Testis (tissue), 3 donors: Measurements from ENCODE around the gene GOLT1A. TPM values are rescaled to one million over a fixed set of nuclear protein-coding genes. Genes with fewer than 3 reads are reported as not detected.

Experiments used
- DNase-seq: peaks from one replicate; pipeline ENCODE4 v3.0.0-alpha.2; 2019
- H3K27ac ChIP-seq, 2 donors: fragments of 200-600 bp; sonication (generic); one replicate each; pipeline ENCODE4 v1.5.1; 2019
- H3K27me3 ChIP-seq: fragments of 200-600 bp; sonication (generic); one replicate; pipeline ENCODE4 v1.5.1; 2019
- H3K36me3 ChIP-seq: fragments of 200-600 bp; sonication (generic); one replicate; pipeline ENCODE4 v1.5.1; 2017; ENCODE audit warnings: low read depth; ENCODE audit errors: missing control alignments
- H3K4me1 ChIP-seq: fragments of 200-600 bp; sonication (generic); one replicate; pipeline ENCODE4 v1.5.1; 2019
- H3K4me3 ChIP-seq, 2 donors: fragments of 200-600 bp; sonication (generic); one replicate each; pipeline ENCODE4 v1.5.1; 2017 to 2019
- H3K9me3 ChIP-seq: fragments of 200-600 bp; sonication (generic); one replicate; pipeline ENCODE4 v1.5.1; 2017
- POLR2A ChIP-seq: fragments of 450-650 bp; IDR thresholded peaks from one replicate; pipeline ENCODE4 v1.6.1; 2017; ENCODE audit warnings: antibody characterized with exemption, mild to moderate bottlenecking, moderate library complexity
- WGBS, 2 donors: methylation state at CpG; one replicate each; pipeline ENCODE4 v1.1.5; 2018; 5-methylcytosine and 5-hydroxymethylcytosine counted together
- intact Hi-C: fragments of 100-400 bp; cut with DNase I; formaldehyde crosslinking; loops from one replicate; pipeline ENCODE4 v1.15.1; 2023; ENCODE audit warnings: low total_unique reads
- polyA plus RNA-seq: library from polyadenylated mRNA; stranded (reverse); fragments of 350-450 nt; fragmentation: Illumina TruSeq; extraction: RNeasy Lipid Tissue Mini Kit (QIAGEN cat#74804); gene quantifications from one replicate; pipeline ENCODE4 v1.2.3, GENCODE V29; 2014; ENCODE audit warnings: low read depth, low replicate concordance; ENCODE audit not compliant: insufficient read depth
- total RNA-seq, 2 donors: library from RNA; depleted of rRNA; stranded (reverse); fragments of >200 nt; gene quantifications; one replicate each; pipeline ENCODE4 v1.2.3, GENCODE V29; 2016
- TF ChIP-seq, protein P1 (sequence below), 3 experiments: fragments of 450-650 bp in 2 of 3; fragments of 200-600 bp in 1 of 3; sonication (generic) in 1 of 3; IDR thresholded peaks; one replicate each; pipeline ENCODE4 v1.5.1; 2016 to 2019; ENCODE audit warnings: antibody characterized with exemption in 3 of 3, mild to moderate bottlenecking in 2 of 3, moderate library complexity in 1 of 3

GOLT1A gene
- total and polyA plus RNA-seq, 3 donors from 2014 or later: 1.5 to 6.8 (median 2.2) TPM

DNA sequence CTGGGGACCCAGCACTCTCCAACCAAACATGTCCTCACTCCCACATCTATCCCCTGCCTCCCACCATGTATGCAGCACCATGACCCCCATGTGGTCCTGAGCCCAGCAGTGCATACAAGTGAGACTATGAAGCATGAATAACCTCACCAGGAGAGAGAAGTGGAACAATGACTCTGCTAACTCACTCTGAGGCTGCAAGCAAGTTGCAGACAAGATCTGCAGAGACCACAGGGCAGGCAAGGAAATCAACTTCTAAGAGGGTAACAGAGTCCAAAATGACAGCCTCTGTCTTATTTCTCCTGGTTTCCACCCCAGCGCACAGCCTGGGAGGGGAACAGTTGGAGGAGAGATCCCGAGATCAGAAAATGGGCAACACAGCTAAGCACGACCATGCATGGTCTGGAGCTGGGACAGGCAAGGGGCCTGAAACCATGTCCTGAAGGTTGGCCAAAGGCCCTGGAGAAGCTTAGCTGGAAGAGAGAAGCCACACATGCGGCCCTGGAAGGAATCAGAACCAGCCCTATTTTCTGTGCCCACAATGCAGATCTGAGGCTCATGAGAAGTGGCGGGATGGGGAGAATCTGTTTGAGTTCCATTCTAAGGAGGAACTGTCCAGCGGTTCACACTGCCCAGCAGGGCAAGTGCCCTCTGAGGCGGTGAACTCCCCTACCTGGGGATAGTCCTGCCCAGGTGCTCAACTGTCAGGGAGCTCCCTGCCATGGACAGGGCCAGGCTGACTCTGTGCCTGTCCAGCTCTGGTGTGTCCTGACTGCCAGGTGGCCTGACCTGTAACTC is 35.1 kb downstream of the GOLT1A start:
- no peaks in the 10 kb centered on the region for H3K9me3 ChIP-seq
- intact Hi-C loops: no loop called here
- no peaks in the 10 kb centered on the region for H3K4me1 ChIP-seq
- WGBS, 2 donors: 85 to 95% methylated on average over 6 to 7 of the region's 7 CpGs
- no peaks in the 10 kb centered on the region for H3K27me3 ChIP-seq
- no peak overlapping the region for H3K27ac ChIP-seq
- DNase-seq: no peak
- no peak for TF ChIP-seq POLR2A
- TF ChIP-seq, protein P1, sequence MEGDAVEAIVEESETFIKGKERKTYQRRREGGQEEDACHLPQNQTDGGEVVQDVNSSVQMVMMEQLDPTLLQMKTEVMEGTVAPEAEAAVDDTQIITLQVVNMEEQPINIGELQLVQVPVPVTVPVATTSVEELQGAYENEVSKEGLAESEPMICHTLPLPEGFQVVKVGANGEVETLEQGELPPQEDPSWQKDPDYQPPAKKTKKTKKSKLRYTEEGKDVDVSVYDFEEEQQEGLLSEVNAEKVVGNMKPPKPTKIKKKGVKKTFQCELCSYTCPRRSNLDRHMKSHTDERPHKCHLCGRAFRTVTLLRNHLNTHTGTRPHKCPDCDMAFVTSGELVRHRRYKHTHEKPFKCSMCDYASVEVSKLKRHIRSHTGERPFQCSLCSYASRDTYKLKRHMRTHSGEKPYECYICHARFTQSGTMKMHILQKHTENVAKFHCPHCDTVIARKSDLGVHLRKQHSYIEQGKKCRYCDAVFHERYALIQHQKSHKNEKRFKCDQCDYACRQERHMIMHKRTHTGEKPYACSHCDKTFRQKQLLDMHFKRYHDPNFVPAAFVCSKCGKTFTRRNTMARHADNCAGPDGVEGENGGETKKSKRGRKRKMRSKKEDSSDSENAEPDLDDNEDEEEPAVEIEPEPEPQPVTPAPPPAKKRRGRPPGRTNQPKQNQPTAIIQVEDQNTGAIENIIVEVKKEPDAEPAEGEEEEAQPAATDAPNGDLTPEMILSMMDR (IDR thresholded peaks at IDR 0.05): no peak
- H3K4me3 ChIP-seq: no peak overlapping the region
- no peaks in the 10 kb centered on the region for H3K36me3 ChIP-seq

DNA sequence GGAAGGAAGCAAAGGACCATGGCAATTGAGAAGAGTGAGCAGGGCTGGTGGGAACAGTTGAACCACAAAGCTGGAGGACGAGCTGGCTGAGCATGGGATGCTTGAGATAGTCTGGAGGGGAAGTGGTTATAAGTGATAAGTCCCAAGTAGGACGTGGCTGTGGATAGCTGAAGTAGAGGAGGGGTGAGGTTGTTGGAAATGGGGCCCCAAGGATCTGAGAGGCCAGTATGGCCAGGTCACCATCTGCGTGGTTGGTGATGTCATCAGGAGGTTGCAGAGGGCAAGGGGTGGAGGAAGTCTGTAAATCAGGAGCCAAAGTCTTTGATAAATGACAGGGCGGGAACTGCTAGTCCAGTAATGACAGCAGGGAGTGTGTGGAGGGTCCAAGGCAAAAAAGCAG is 36.7 kb downstream of the GOLT1A start:
- TF ChIP-seq, protein P1 (IDR thresholded peaks at IDR 0.05): no peak
- TF ChIP-seq POLR2A: no peak
- DNase-seq: no peak
- no peak overlapping the region for H3K27ac ChIP-seq
- WGBS, 2 donors: 65 to 66% methylated on average over 4 of the region's 4 CpGs
- no peak overlapping the region for H3K4me3 ChIP-seq
- intact Hi-C loops: no loop called here
- H3K36me3 ChIP-seq: no peaks in the 10 kb centered on the region
- no peaks in the 10 kb centered on the region for H3K9me3 ChIP-seq
- H3K4me1 ChIP-seq: no peaks in the 10 kb centered on the region
- H3K27me3 ChIP-seq: no peaks in the 10 kb centered on the region

DNA sequence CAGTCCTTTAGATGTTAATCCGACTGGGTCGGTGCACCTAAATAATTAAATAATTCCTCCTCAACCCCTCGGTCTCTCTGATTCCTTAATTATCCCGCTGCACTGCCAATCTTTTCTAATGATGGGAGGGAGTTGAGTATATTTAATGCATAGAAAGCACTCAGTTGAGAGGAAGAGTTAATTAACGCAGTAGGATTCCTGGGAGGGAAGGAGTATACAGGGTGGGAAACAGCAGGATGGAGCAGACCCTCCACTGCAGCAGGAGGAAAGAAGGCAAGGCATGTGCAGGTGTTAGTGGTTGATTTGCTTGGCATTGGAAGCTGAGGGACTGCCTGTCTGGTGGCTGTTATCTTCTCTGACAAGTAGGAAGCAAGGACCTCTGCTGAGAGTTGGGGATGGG is 37.7 kb downstream of the GOLT1A start:
- no peaks in the 10 kb centered on the region for H3K4me1 ChIP-seq

DNA sequence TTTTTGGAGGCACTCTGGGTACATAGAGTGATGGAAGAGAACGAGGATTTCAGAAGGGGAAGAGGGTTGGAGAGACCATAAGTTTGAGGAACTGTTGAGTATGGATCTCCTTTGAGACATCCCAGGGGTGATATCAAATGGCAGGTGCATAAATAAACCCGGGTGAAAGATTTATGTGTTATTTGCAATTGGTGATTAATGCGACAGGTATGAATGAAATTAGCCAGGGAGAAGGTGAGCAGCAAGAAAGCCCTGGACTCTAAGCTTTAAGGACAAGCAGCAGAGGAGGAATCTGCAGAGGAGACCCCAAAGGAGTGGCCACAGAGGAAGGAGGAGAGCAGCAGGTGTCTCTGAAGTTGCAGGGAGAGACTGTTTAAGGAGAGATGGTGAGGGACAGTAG is 38.8 kb downstream of the GOLT1A start:
- WGBS, 2 donors: 87 to 90% methylated on average over 3 of the region's 3 CpGs
- intact Hi-C loops: no loop called here
- TF ChIP-seq, protein P1 (IDR thresholded peaks at IDR 0.05): no peak
- TF ChIP-seq POLR2A: no peak
- no peak overlapping the region for H3K4me3 ChIP-seq
- H3K9me3 ChIP-seq: no peaks in the 10 kb centered on the region
- DNase-seq: no peak
- H3K27ac ChIP-seq: no peak overlapping the region
- H3K27me3 ChIP-seq: no peaks in the 10 kb centered on the region
- no peaks in the 10 kb centered on the region for H3K4me1 ChIP-seq
- H3K36me3 ChIP-seq: no peaks in the 10 kb centered on the region

More for the DNA sequence above, 37.7 kb downstream of the GOLT1A start:
- no peak for DNase-seq
- Histone ChIP-seq H3K4me3 (no peak overlapping the region), H3K36me3 (no peaks in the 10 kb centered on the region), H3K27ac (no peak overlapping the region), H3K9me3 (no peaks in the 10 kb centered on the region), H3K27me3 (no peaks in the 10 kb centered on the region)
- TF ChIP-seq, protein P1 (IDR thresholded peaks at IDR 0.05): no peak
- no peak for TF ChIP-seq POLR2A
- WGBS, 2 donors: 61 to 73% methylated on average over 5 of the region's 5 CpGs
- intact Hi-C loops: no loop called here
